Central memory CD8-positive, alpha-beta T cell (primary cell): ENCODE data around the gene HSCB.
A peak's percentile ranks its signal among the peaks of the same experiment; 100 is the strongest.
"Not testable (repeated sequence)": the region's sequence is repeated elsewhere in the genome, so short reads cannot be mapped to it uniquely, and the experiment has no call there.

Source experiments
- ATAC-seq: fragments of 150-1000 bp; cut with Tn5 transposase; replicated peaks from 2 replicates; pipeline ENCODE4 v1.10.0; 2022; ENCODE audit warnings: mild to moderate bottlenecking, moderate FRiP score, moderate number of reproducible peaks; ENCODE audit not compliant: poor library complexity, severe bottlenecking; ENCODE audit errors: extremely low read depth
- DNase-seq, 2 donors: peaks; one replicate each; pipeline ENCODE4 v3.0.0; 2021; ENCODE audit warnings: low spot score in 2 of 2
- H3K27ac Mint-ChIP-seq: one replicate; pipeline ENCODE4 v1.8.0; 2022; ENCODE audit warnings: low read depth, mild to moderate bottlenecking, moderate library complexity, mixed read lengths
- H3K27me3 Mint-ChIP-seq: one replicate; pipeline ENCODE4 v1.8.0; 2022; ENCODE audit warnings: mixed read lengths
- H3K36me3 Mint-ChIP-seq: one replicate; pipeline ENCODE4 v1.8.0; 2022; ENCODE audit warnings: mild to moderate bottlenecking, moderate library complexity, mixed read lengths; ENCODE audit not compliant: insufficient read depth
- H3K4me1 Mint-ChIP-seq: one replicate; pipeline ENCODE4 v1.8.0; 2022; ENCODE audit warnings: mixed read lengths
- H3K4me3 Mint-ChIP-seq: one replicate; pipeline ENCODE4 v1.8.0; 2022; ENCODE audit warnings: mild to moderate bottlenecking, moderate library complexity, mixed read lengths
- H3K9me3 Mint-ChIP-seq: one replicate; pipeline ENCODE4 v1.8.0; 2022; ENCODE audit warnings: mixed read lengths

Gene HSCB

GRCh38 chr22:28741785-28742561 is at the start of gene HSCB, which contains the start of gene CHEK2:
Gene HSCB (plus strand): TSS chr22:28742039. CDS start chr22:28742096, 57 bp downstream.
Gene CHEK2 (minus strand): TSS chr22:28741820. CDS start chr22:28734721, 7,099 bp downstream.
- Mint-ChIP-seq H3K27me3 (no peaks in the 10 kb centered on the region), H3K36me3 (peaks cover 31% of the 10 kb centered on the region), H3K4me1 (peaks cover 20% of the 10 kb centered on the region), H3K9me3 (no peaks in the 10 kb centered on the region), H3K4me3 (peak within 1 kb of the TSS; percentile 78), H3K27ac (peak within 1 kb of the TSS; percentile 84)
- peak; percentile 88 to 96 for DNase-seq
- peak; percentile 96 for ATAC-seq

GRCh38 chr22:28693041-28693760 is 48.6 kb upstream of the HSCB start:
- H3K27ac Mint-ChIP-seq, H3K9me3 Mint-ChIP-seq: not testable (repeated sequence)

GRCh38 chr22:28702891-28703290 is 38.9 kb upstream of the HSCB start:
- no peak for ATAC-seq
- H3K36me3 Mint-ChIP-seq: peaks cover 4% of the 10 kb centered on the region

More at GRCh38 chr22:28693041-28693760, 48.6 kb upstream of the HSCB start:
- not testable (repeated sequence) for H3K27me3 Mint-ChIP-seq, ATAC-seq, H3K36me3 Mint-ChIP-seq, H3K4me1 Mint-ChIP-seq, DNase-seq, H3K4me3 Mint-ChIP-seq

GRCh38 chr22:28703436-28703835 is 38.4 kb upstream of the HSCB start:
- Mint-ChIP-seq H3K27ac (no peak overlapping the region), H3K36me3 (peaks cover 4% of the 10 kb centered on the region), H3K4me1 (no peaks in the 10 kb centered on the region), H3K27me3 (no peaks in the 10 kb centered on the region), H3K4me3 (no peak overlapping the region), H3K9me3 (no peaks in the 10 kb centered on the region)
- ATAC-seq: no peak
- no peak for DNase-seq

More at GRCh38 chr22:28702891-28703290, 38.9 kb upstream of the HSCB start:
- Mint-ChIP-seq H3K4me1 (no peaks in the 10 kb centered on the region), H3K4me3 (no peak overlapping the region), H3K9me3 (no peaks in the 10 kb centered on the region), H3K27ac (no peak overlapping the region), H3K27me3 (no peaks in the 10 kb centered on the region)
- DNase-seq: no peak

GRCh38 chr22:28706845-28707244 is 35.0 kb upstream of the HSCB start:
- peaks cover 5% of the 10 kb centered on the region for H3K36me3 Mint-ChIP-seq
- no peaks in the 10 kb centered on the region for H3K4me1 Mint-ChIP-seq
- no peak for ATAC-seq
- H3K4me3 Mint-ChIP-seq: no peak overlapping the region
- no peaks in the 10 kb centered on the region for H3K27me3 Mint-ChIP-seq
- H3K27ac Mint-ChIP-seq: no peak overlapping the region
- no peak for DNase-seq
- H3K9me3 Mint-ChIP-seq: no peaks in the 10 kb centered on the region

GRCh38 chr22:28710107-28710506 is 31.7 kb upstream of the HSCB start:
- no peaks in the 10 kb centered on the region for H3K9me3 Mint-ChIP-seq
- DNase-seq (no peak), ATAC-seq (no peak)
- no peak overlapping the region for H3K27ac Mint-ChIP-seq
- no peaks in the 10 kb centered on the region for H3K27me3 Mint-ChIP-seq
- peaks cover 1% of the 10 kb centered on the region for H3K36me3 Mint-ChIP-seq
- H3K4me3 Mint-ChIP-seq: no peak overlapping the region
- peaks cover 12% of the 10 kb centered on the region for H3K4me1 Mint-ChIP-seq

GRCh38 chr22:28710576-28711191 is 31.2 kb upstream of the HSCB start:
- peaks cover 1% of the 10 kb centered on the region for H3K36me3 Mint-ChIP-seq
- peaks cover 12% of the 10 kb centered on the region for H3K4me1 Mint-ChIP-seq
- ATAC-seq (no peak), DNase-seq (no peak)
- no peak overlapping the region for H3K27ac Mint-ChIP-seq
- H3K27me3 Mint-ChIP-seq: no peaks in the 10 kb centered on the region
- H3K9me3 Mint-ChIP-seq: no peaks in the 10 kb centered on the region
- no peak overlapping the region for H3K4me3 Mint-ChIP-seq

GRCh38 chr22:28711341-28711740 is 30.5 kb upstream of the HSCB start:
- Mint-ChIP-seq H3K4me1 (peaks cover 12% of the 10 kb centered on the region), H3K4me3 (no peak overlapping the region), H3K9me3 (no peaks in the 10 kb centered on the region), H3K27me3 (no peaks in the 10 kb centered on the region), H3K36me3 (peaks cover 1% of the 10 kb centered on the region), H3K27ac (no peak overlapping the region)
- DNase-seq (no peak), ATAC-seq (no peak)

GRCh38 chr22:28711820-28712777 is 29.7 kb upstream of the HSCB start:
- H3K4me3 Mint-ChIP-seq: no peak overlapping the region
- ATAC-seq (no peak), DNase-seq (no peak)
- H3K9me3 Mint-ChIP-seq: no peaks in the 10 kb centered on the region
- no peaks in the 10 kb centered on the region for H3K27me3 Mint-ChIP-seq
- peaks cover 12% of the 10 kb centered on the region for H3K4me1 Mint-ChIP-seq
- H3K36me3 Mint-ChIP-seq: peaks cover 1% of the 10 kb centered on the region
- no peak overlapping the region for H3K27ac Mint-ChIP-seq

- Mint-ChIP-seq H3K9me3 (no peaks in the 10 kb centered on the region), H3K4me3 (no peak overlapping the region), H3K4me1 (peaks cover 12% of the 10 kb centered on the region), H3K36me3 (peaks cover 1% of the 10 kb centered on the region), H3K27me3 (no peaks in the 10 kb centered on the region), H3K27ac (no peak overlapping the region)
- no peak for DNase-seq
- no peak for ATAC-seq
These were observed 27.7 kb upstream of the HSCB start for GRCh38 chr22:28714043-28714628.

GRCh38 chr22:28715611-28716010 is 26.2 kb upstream of the HSCB start:
- H3K27ac Mint-ChIP-seq: no peak overlapping the region
- no peaks in the 10 kb centered on the region for H3K27me3 Mint-ChIP-seq
- H3K36me3 Mint-ChIP-seq: peaks cover 1% of the 10 kb centered on the region
- DNase-seq (no peak), ATAC-seq (no peak)
- peaks cover 12% of the 10 kb centered on the region for H3K4me1 Mint-ChIP-seq
- H3K4me3 Mint-ChIP-seq: no peak overlapping the region
- no peaks in the 10 kb centered on the region for H3K9me3 Mint-ChIP-seq
